Measurements from ENCODE around the gene RAB11FIP4. TPM values are rescaled to one million over a fixed set of nuclear protein-coding genes. Genes with fewer than 3 reads are reported as not detected.
A peak's percentile ranks its signal among the peaks of the same experiment; 100 is the strongest.

The RAB11FIP4 gene
- total and polyA plus RNA-seq, 4 experiments from 2014 or later: 8.3 to 47.4 (median 30.0) TPM

DNA sequence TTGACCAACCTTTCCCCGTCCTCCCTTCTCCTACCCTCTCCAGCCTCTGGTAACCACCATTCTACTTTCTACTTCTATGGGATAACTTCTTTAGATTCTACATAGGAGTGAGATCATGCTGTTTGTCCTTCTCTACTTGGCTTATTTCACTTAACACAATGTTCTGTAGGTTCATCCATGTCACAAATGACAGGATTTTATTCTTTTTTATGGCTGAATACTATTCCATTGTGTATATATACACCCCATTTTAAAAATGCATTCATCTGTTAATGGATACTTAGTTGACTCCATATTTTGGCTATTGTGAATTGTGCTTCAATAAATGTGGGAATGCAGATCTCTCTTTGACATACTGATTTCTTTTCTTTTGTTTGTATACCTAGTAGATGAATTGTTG, 115.0 kb downstream of the RAB11FIP4 start:
- H3K4me1 Mint-ChIP-seq: peaks cover 39 to 70% (median 56%) of the 10 kb centered on the region in 4 donors
- H3K27me3 Mint-ChIP-seq: no peaks in the 10 kb centered on the region
- H3K9me3 Mint-ChIP-seq: no peaks in the 10 kb centered on the region
- no peaks in the 10 kb centered on the region for H3K27me3 ChIP-seq (ENCODE audit: insufficient read depth, low read length)
- H3K27ac Mint-ChIP-seq: peak overlapping the region; percentile 28 to 95 (median 63)
- POLR2A ChIA-PET (ENCODE audit: partially characterized antibody): interaction anchor here (1.6 to 2.3 kb wide), 2 partner anchors 12 to 19 kb away, joined by 11 to 25 read pairs; no protein-coding TSS in a partner anchor
- intact Hi-C loops (cut with micrococcal nuclease): loop anchor here (5.0 kb wide), 1 partner anchor 119 kb away; no protein-coding TSS in a partner anchor
- H3K9me3 ChIP-seq (ENCODE audit: control insufficient read depth in 1 of 2, low read length in 2 of 2): no peaks in the 10 kb centered on the region
- peaks cover 4 to 5% of the 10 kb centered on the region in 2 donors for H3K36me3 Mint-ChIP-seq
- no peak overlapping the region for H3K4me3 ChIP-seq (ENCODE audit: low read length in 2 of 2)
- H3K27ac ChIP-seq (ENCODE audit: low read depth, low read length): no peak overlapping the region
- no peaks in the 10 kb centered on the region for H3K36me3 ChIP-seq (ENCODE audit: insufficient read depth, low read length)
- DNase-seq: no peak
- peaks cover 50% of the 10 kb centered on the region for H3K4me1 ChIP-seq (ENCODE audit: insufficient read depth, low read length)
- CTCF ChIA-PET (ENCODE audit: partially characterized antibody): interaction anchor here (0.7 to 2.1 kb wide), 4 partner anchors 12 to 187 kb away, joined by 3 to 10 read pairs (median 4); no protein-coding TSS in a partner anchor
- H3K4me3 Mint-ChIP-seq: peak overlapping the region in 1 of 8 donors; percentile 1

DNA sequence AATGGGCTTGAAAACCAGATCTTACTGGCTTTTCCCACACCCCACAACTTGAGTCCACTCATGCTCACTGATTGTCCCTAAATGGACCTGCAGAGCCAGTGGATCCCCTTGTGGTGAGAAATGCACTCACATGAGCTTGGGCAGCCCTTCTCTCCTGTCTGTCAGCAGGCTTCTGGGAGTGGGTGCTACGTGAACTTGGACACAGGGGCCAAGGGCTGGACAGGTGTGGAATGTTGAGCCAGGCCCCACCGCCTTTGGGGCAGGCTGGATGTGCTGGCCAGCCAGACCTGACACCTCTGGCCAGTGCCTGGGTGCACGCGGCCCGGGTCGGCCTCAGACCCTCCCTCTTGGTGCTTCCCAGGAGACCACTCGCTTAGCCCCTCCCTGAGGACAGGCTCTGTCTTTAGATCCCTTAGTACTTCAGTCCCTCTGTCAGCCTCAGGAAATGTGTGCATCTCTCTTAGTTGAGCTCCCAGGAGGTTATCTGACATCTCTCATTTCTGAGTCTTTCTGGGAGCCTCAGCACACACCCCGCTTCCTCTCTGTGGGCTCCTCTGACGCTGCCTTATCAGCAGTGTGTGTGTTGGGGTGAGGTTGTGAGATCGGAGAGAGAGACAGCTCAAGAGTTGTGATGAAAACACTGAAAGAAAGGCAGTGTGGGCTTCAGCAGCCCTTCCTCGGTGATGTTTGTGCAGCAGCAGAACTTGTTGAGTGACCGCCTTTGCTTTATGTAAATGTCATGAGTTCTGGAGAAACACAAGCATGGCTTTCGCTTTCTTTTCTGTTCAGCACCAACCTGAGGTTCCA, 117.0 kb downstream of the RAB11FIP4 start:
- Histone ChIP-seq H3K27ac (ENCODE audit: low read depth, low read length) (peak overlapping the region; percentile 72), H3K4me1 (ENCODE audit: insufficient read depth, low read length) (peaks cover 58% of the 10 kb centered on the region), H3K27me3 (ENCODE audit: insufficient read depth, low read length) (no peaks in the 10 kb centered on the region), H3K4me3 (ENCODE audit: low read length in 2 of 2) (peak overlapping the region; percentile 42 to 72), H3K36me3 (ENCODE audit: insufficient read depth, low read length) (no peaks in the 10 kb centered on the region), H3K9me3 (ENCODE audit: control insufficient read depth in 1 of 2, low read length in 2 of 2) (no peaks in the 10 kb centered on the region)
- Mint-ChIP-seq H3K4me3 (peak overlapping the region; percentile 87 to 98 (median 94)), H3K27ac (peak overlapping the region; percentile 95 to 99 (median 98)), H3K4me1 (peaks cover 39 to 73% (median 54%) of the 10 kb centered on the region in 4 donors), H3K9me3 (no peaks in the 10 kb centered on the region), H3K27me3 (no peaks in the 10 kb centered on the region), H3K36me3 (peaks cover 4% of the 10 kb centered on the region in 2 donors)
- ChIA-PET POLR2A (ENCODE audit: partially characterized antibody) (interaction anchor here (0.6 to 11.1 kb wide), 12 partner anchors 9 to 684 kb away, joined by 3 to 332 read pairs (median 4); partner anchors contain the start of gene CRLF3), CTCF (ENCODE audit: partially characterized antibody) (interaction anchor here (0.6 to 5.4 kb wide), 18 partner anchors 10 to 334 kb away, joined by 3 to 51 read pairs (median 4); no protein-coding TSS in a partner anchor)
- intact Hi-C loops (cut with micrococcal nuclease): loop anchor here (1.0 to 5.0 kb wide), 4 partner anchors 16 to 121 kb away; no protein-coding TSS in a partner anchor
- DNase-seq: peak; percentile 80 to 91 (median 85)

DNA sequence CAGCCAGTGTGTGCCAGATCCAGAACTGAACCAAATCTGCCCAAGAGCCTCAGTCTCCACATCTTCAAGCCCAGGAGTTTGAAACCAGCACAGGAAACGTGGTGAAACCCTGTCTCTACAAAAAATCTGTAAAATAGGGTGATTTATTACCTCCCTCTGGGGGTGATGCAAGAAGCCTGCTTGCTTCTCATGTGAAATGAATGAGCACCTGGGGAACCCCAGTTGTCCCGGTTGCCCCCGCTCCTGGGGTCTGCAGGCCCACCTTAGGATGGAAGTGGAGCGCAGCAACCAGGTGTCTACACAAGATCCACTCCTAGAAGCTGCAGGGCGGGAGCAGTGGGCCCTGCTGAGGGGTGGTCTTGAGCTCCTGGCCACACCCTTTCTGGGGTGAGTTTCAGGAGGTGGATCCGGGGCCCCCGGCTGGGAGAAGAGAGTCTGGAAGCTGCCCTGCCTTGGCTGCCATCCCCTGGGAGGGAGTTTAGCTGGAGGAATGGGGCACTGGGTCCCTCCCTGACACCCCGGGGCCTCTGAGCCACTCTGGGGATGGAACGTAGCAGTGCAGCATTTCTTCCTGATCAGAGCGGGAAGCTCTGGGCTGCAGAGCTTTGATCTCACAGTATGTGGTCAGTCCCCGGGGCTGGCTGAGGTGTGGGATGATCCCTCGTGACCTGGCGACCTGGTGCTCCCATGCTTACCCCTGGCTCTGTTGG, 117.8 kb downstream of the RAB11FIP4 start:
- peaks cover 36 to 72% (median 52%) of the 10 kb centered on the region in 4 donors for H3K4me1 Mint-ChIP-seq
- intact Hi-C loops (cut with micrococcal nuclease): loop anchor here (2.0 to 5.0 kb wide), 2 partner anchors 16 to 122 kb away; no protein-coding TSS in a partner anchor

DNA sequence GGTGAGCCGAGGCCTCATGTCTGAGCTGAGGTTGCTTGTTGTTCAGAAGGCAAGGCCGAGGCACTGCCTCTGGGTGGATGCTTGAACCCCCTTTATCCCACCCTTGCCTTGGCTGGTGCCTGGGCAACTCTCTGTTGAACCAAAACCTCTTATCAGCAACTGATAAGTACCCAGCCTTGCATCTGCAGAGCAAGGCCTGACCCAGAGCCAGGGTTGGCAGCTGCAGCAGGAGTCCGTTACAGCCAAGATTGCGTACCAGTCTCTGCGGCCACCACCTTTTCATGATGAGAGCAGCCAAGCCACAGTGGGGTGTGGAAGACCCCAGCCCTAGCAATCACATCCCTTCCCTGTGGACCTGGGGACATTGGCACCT, 118.3 kb downstream of the RAB11FIP4 start:
- Histone ChIP-seq H3K36me3 (ENCODE audit: insufficient read depth, low read length) (no peaks in the 10 kb centered on the region), H3K4me3 (ENCODE audit: low read length in 2 of 2) (peak overlapping the region; percentile 42 to 72), H3K4me1 (ENCODE audit: insufficient read depth, low read length) (peaks cover 58% of the 10 kb centered on the region), H3K27ac (ENCODE audit: low read depth, low read length) (peak overlapping the region; percentile 72), H3K9me3 (ENCODE audit: control insufficient read depth in 1 of 2, low read length in 2 of 2) (no peaks in the 10 kb centered on the region), H3K27me3 (ENCODE audit: insufficient read depth, low read length) (no peaks in the 10 kb centered on the region)
- peaks cover 38 to 74% (median 52%) of the 10 kb centered on the region in 4 donors for H3K4me1 Mint-ChIP-seq
- POLR2A ChIA-PET (ENCODE audit: partially characterized antibody): interaction anchor here (0.8 to 11.1 kb wide), 9 partner anchors 11 to 72 kb away, joined by 3 to 332 read pairs (median 4); no protein-coding TSS in a partner anchor
- no peaks in the 10 kb centered on the region for H3K9me3 Mint-ChIP-seq
- peaks cover 3 to 4% of the 10 kb centered on the region in 2 donors for H3K36me3 Mint-ChIP-seq
- peak overlapping the region; percentile 70 to 98 (median 94) for H3K4me3 Mint-ChIP-seq
- CTCF ChIA-PET (ENCODE audit: partially characterized antibody): interaction anchor here (0.9 to 5.4 kb wide), 12 partner anchors 11 to 121 kb away, joined by 3 to 51 read pairs (median 4); no protein-coding TSS in a partner anchor
- peak overlapping the region; percentile 95 to 99 (median 98) for H3K27ac Mint-ChIP-seq
- H3K27me3 Mint-ChIP-seq: no peaks in the 10 kb centered on the region
- no peak for DNase-seq
- intact Hi-C loops (cut with micrococcal nuclease): loop anchor here (2.0 to 5.0 kb wide), 2 partner anchors 15 to 122 kb away; no protein-coding TSS in a partner anchor

More for the DNA sequence above, 117.8 kb downstream of the RAB11FIP4 start:
- peaks cover 58% of the 10 kb centered on the region for H3K4me1 ChIP-seq (ENCODE audit: insufficient read depth, low read length)
- H3K9me3 Mint-ChIP-seq: no peaks in the 10 kb centered on the region
- no peaks in the 10 kb centered on the region for H3K9me3 ChIP-seq (ENCODE audit: control insufficient read depth in 1 of 2, low read length in 2 of 2)
- ChIA-PET POLR2A (ENCODE audit: partially characterized antibody) (interaction anchor here (0.8 to 11.1 kb wide), 11 partner anchors 11 to 685 kb away, joined by 3 to 332 read pairs (median 4); partner anchors contain the start of gene CRLF3), CTCF (ENCODE audit: partially characterized antibody) (interaction anchor here (0.6 to 5.4 kb wide), 18 partner anchors 10 to 333 kb away, joined by 3 to 51 read pairs (median 4); no protein-coding TSS in a partner anchor)
- no peaks in the 10 kb centered on the region for H3K27me3 Mint-ChIP-seq
- no peak for DNase-seq
- H3K36me3 Mint-ChIP-seq: peaks cover 0 to 4% of the 10 kb centered on the region in 2 donors
- peak overlapping the region; percentile 72 for H3K27ac ChIP-seq (ENCODE audit: low read depth, low read length)
- H3K27ac Mint-ChIP-seq: peak overlapping the region; percentile 95 to 99 (median 98)
- H3K27me3 ChIP-seq (ENCODE audit: insufficient read depth, low read length): no peaks in the 10 kb centered on the region
- H3K4me3 Mint-ChIP-seq: peak overlapping the region; percentile 87 to 98 (median 94)
- H3K4me3 ChIP-seq (ENCODE audit: low read length in 2 of 2): peak overlapping the region; percentile 42 to 72
- no peaks in the 10 kb centered on the region for H3K36me3 ChIP-seq (ENCODE audit: insufficient read depth, low read length)

DNA sequence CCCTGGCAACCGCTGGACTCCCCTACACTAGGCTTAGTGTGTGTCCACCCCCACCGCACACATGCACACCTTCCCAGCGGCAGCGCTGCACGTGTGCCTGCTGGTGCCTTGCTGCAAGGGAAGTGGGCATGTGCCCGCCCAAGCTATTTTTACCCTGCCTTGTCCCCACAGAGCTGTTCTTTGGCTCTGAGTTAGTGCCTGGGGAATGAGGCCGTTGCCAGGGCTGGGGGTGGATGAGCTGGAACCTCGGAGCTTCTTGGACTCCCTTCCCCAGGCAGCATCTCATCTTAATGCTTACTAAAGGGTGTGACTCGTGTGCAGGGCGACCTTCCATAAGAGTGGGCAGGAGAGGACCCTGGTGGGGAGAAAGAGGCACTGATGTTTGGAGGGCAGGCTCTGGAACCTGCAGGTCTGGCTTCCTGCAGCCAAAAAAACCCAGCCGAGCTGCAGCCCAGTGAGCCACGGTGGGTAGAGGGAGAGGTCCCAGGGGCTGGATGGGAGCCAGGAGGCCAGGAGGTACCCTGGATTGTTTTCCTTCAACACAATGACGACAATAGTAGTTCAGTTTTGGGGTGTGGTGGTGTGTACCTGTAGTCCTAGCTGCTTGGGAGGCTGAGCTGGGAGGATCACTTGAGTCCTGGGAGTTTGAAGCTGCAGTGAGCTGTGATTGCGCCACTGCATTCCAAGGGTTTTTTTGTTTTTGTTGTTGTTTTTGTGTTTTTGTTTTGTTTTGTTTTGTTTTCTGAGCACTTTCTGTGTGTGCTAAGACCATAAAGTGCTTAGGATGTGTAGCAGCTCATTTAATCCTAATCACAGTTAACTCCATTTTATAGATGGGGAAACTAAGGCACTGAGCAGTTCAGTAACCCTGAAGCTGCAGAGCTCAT, 119.1 kb downstream of the RAB11FIP4 start:
- CTCF ChIA-PET (ENCODE audit: partially characterized antibody): interaction anchor here (0.7 to 5.4 kb wide), 12 partner anchors 14 to 143 kb away, joined by 3 to 51 read pairs (median 4); no protein-coding TSS in a partner anchor
- Histone ChIP-seq H3K27ac (ENCODE audit: low read depth, low read length) (peak overlapping the region; percentile 72), H3K27me3 (ENCODE audit: insufficient read depth, low read length) (no peaks in the 10 kb centered on the region), H3K4me1 (ENCODE audit: insufficient read depth, low read length) (peaks cover 58% of the 10 kb centered on the region), H3K4me3 (ENCODE audit: low read length in 2 of 2) (peak overlapping the region in 1 of 2 donors; percentile 42), H3K36me3 (ENCODE audit: insufficient read depth, low read length) (no peaks in the 10 kb centered on the region), H3K9me3 (ENCODE audit: control insufficient read depth in 1 of 2, low read length in 2 of 2) (no peaks in the 10 kb centered on the region)
- no peak for DNase-seq
- intact Hi-C loops (cut with micrococcal nuclease): no loop called here
- Mint-ChIP-seq H3K4me3 (peak overlapping the region; percentile 36 to 98 (median 93)), H3K9me3 (no peaks in the 10 kb centered on the region), H3K4me1 (peaks cover 36 to 78% (median 52%) of the 10 kb centered on the region in 4 donors), H3K27ac (peak overlapping the region; percentile 95 to 99 (median 98)), H3K27me3 (no peaks in the 10 kb centered on the region), H3K36me3 (peaks cover 3 to 4% of the 10 kb centered on the region in 2 donors)
- POLR2A ChIA-PET (ENCODE audit: partially characterized antibody): interaction anchor here (0.8 to 11.1 kb wide), 7 partner anchors 11 to 73 kb away, joined by 3 to 332 read pairs (median 4); no protein-coding TSS in a partner anchor

DNA sequence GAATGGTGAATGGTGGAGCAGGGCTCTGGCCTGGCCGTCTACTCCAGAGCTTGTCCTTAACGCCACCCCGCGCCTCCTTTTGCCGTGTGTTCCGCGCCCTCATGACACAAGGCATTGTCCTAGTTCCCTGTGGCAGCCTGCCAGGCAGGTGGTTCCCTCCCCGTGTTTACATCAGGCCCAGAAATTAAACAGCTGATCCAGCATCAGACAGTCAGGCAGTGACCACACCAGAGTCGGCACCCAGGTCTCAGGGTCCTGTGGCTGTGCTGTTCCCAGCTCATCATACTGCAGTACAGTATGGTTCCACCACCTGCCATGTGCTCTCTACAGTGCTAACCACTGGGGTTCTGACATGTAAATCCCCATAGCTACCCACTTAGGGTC, 119.7 kb downstream of the RAB11FIP4 start:
- Mint-ChIP-seq H3K4me3 (peak overlapping the region in 4 of 8 donors; percentile 15 to 43 (median 32)), H3K27ac (peak overlapping the region; percentile 94 to 99 (median 98)), H3K27me3 (no peaks in the 10 kb centered on the region), H3K4me1 (peaks cover 38 to 80% (median 54%) of the 10 kb centered on the region in 4 donors), H3K36me3 (peaks cover 3 to 4% of the 10 kb centered on the region in 2 donors), H3K9me3 (no peaks in the 10 kb centered on the region)
- POLR2A ChIA-PET (ENCODE audit: partially characterized antibody): interaction anchor here (0.8 to 11.1 kb wide), 5 partner anchors 10 to 40 kb away, joined by 3 to 332 read pairs (median 3); no protein-coding TSS in a partner anchor
- CTCF ChIA-PET (ENCODE audit: partially characterized antibody): interaction anchor here (0.8 to 5.4 kb wide), 6 partner anchors 13 to 143 kb away, joined by 3 to 51 read pairs (median 18); no protein-coding TSS in a partner anchor
- H3K27me3 ChIP-seq (ENCODE audit: insufficient read depth, low read length): no peaks in the 10 kb centered on the region
- no peaks in the 10 kb centered on the region for H3K36me3 ChIP-seq (ENCODE audit: insufficient read depth, low read length)
- intact Hi-C loops (cut with micrococcal nuclease): no loop called here
- H3K27ac ChIP-seq (ENCODE audit: low read depth, low read length): peak overlapping the region; percentile 72
- H3K4me3 ChIP-seq (ENCODE audit: low read length in 2 of 2): no peak overlapping the region
- DNase-seq: no peak
- H3K4me1 ChIP-seq (ENCODE audit: insufficient read depth, low read length): peaks cover 55% of the 10 kb centered on the region
- H3K9me3 ChIP-seq (ENCODE audit: control insufficient read depth in 1 of 2, low read length in 2 of 2): no peaks in the 10 kb centered on the region
